ENCODE data around the gene RAB27A.

The RAB27A gene

DNA sequence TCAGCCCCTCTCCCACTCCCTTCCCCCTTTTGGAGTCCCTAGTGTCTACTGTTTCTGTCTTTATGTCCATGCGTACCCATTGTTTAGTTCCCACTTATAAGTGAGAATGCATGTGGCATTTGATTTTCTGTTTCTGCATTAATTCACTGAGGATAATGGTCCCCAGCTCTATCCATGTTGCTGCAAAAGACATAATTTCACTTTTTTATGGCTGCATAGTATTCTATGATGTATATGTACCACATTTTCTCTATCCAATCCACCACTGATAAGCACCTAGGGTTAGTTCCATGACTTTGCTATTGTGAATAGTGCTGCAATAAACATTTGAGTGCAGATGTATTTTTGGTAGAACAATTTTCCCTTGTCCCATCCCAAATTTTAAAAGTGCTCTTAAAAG, 58.7 kb downstream of the RAB27A start:
- ChIA-PET POLR2A (no interaction called here), CTCF (no interaction called here)
- TF ChIP-seq SP1 (IDR thresholded peaks at IDR 0.05), result no peak
- no peak for TF ChIP-seq BHLHE40 (IDR thresholded peaks at IDR 0.05; ENCODE audit: borderline replicate concordance)
- no peak for TF ChIP-seq FOXK2 (IDR thresholded peaks at IDR 0.05)
- TF ChIP-seq, protein P1, sequence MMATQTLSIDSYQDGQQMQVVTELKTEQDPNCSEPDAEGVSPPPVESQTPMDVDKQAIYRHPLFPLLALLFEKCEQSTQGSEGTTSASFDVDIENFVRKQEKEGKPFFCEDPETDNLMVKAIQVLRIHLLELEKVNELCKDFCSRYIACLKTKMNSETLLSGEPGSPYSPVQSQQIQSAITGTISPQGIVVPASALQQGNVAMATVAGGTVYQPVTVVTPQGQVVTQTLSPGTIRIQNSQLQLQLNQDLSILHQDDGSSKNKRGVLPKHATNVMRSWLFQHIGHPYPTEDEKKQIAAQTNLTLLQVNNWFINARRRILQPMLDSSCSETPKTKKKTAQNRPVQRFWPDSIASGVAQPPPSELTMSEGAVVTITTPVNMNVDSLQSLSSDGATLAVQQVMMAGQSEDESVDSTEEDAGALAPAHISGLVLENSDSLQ (IDR thresholded peaks at IDR 0.05), result no peak
- no peak for DNase-seq (ENCODE audit: extremely low spot score)

DNA sequence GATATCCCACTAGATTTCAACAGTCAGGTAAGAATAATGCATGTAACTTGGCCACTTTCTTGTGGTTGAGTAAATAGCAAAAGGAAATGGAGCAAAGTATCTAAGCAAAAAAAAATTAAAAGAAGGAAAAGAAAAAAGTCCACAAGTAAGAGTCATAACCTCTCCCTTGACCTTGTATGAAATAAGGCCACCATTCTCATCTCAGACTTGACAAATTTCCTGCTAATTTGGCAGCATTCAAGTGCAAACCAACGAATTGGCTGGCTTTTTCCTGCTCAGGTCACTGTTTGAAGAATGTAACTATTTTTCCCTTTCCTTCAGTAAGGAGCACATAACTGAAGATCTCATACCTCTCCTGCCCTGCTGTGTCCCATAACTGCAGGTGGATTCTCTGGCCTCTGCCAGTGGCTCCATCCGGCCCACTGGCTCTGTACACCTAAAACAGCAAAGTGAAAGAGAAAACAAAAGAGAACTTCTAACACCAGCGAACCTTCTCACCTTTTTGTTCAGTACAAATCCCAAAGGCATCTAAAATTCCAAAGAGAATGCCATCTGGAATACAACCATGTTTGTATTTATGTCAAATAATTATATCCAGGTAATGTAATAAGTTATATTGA, 59.5 kb downstream of the RAB27A start:
- ChIA-PET POLR2A (no interaction called here), CTCF (interaction anchor here (0.7 kb wide), 1 partner anchor 13 kb away, joined by 3 read pairs; no protein-coding TSS in a partner anchor)
- no peak for TF ChIP-seq FOXK2 (IDR thresholded peaks at IDR 0.05)
- TF ChIP-seq ZNF384 (IDR thresholded peaks at IDR 0.05), result no peak
- no peak for TF ChIP-seq L3MBTL2 (conservative IDR thresholded peaks at IDR 0.05)
- TF ChIP-seq NFRKB (IDR thresholded peaks at IDR 0.05), result no peak
- TF ChIP-seq ELF4 (IDR thresholded peaks at IDR 0.05), result no peak
- DNase-seq (ENCODE audit: extremely low spot score), result no peak

DNA sequence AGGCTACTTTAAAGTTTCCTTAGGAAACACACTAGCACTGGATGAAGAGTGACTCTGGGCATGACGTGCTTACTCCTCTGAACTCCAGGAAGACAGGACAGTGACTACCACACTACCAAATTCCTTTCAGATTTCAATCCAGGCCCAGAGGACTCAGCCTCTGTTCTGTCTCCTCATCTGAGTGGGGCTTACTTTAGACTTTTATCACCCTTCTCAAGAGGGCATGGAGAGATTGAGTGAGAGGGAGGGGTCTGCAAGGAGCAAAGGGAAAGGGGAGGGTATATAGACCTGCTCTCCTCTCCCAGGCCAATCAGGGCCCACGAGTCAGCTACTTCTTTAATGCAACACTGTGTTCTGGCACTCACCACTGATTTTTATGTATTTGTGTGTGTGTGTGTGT, 63.5 kb downstream of the RAB27A start:
- POLR2A ChIA-PET, result no interaction called here
- no peak for TF ChIP-seq CTBP1 (IDR thresholded peaks at IDR 0.05; ENCODE audit: borderline replicate concordance)
- no peak for TF ChIP-seq L3MBTL2 (conservative IDR thresholded peaks at IDR 0.05)
- no peak for TF ChIP-seq HDGF (IDR thresholded peaks at IDR 0.05; ENCODE audit: borderline replicate concordance)
- TF ChIP-seq SUZ12 (IDR thresholded peaks at IDR 0.05), result no peak
- no peak for TF ChIP-seq ARNT (IDR thresholded peaks at IDR 0.05)
- TF ChIP-seq TARDBP (IDR thresholded peaks at IDR 0.05), result no peak
- TF ChIP-seq BHLHE40 (IDR thresholded peaks at IDR 0.05; ENCODE audit: borderline replicate concordance), result no peak
- TF ChIP-seq, protein P1 (IDR thresholded peaks at IDR 0.05), result no peak
- CTCF ChIA-PET, result no interaction called here
- DNase-seq (ENCODE audit: extremely low spot score), result no peak

DNA sequence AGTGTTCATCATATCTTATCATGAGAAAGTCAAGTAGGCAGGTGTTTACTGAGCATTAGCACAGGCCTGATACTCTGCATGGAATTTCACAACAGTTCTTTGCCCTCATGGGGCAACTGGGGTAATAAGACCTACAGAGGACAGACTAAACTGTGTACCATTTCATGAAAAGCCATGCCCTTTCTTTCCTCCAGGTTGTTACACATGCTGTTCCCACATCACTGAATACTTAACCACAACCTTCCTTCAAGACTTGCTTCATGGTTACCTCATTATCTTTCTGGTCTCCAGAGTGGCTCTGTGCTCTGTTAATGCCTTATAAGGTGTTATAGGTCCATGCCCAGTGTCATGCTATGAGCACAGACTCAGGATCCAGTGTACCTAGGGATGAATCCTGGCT, 64.7 kb downstream of the RAB27A start:
- ChIA-PET CTCF (no interaction called here), POLR2A (no interaction called here)
- TF ChIP-seq HDGF (IDR thresholded peaks at IDR 0.05; ENCODE audit: borderline replicate concordance) (no peak), TARDBP (IDR thresholded peaks at IDR 0.05) (no peak), SUZ12 (IDR thresholded peaks at IDR 0.05) (no peak), CTBP1 (IDR thresholded peaks at IDR 0.05; ENCODE audit: borderline replicate concordance) (no peak), BHLHE40 (IDR thresholded peaks at IDR 0.05; ENCODE audit: borderline replicate concordance) (no peak)
- no peak for DNase-seq (ENCODE audit: extremely low spot score)

DNA sequence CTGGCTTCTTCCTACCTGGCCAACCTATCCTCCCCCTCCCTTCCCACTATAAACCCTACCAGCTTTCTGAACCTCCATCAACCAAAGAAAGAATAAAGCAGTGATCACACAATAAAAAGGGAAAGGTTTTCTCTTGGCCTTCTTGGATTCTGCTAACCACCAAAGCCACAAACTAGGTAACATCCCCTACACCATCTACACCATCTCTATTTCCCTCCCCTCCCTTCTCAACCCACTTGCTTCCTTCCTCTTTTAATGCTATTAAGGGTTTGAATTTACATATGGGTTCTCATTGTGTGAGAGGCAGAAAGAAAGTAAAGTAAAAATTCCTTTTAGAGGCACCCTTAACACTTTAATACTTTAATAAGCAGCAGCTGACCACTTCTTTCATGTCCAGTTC, 67.0 kb downstream of the RAB27A start:
- TF ChIP-seq SP1 (IDR thresholded peaks at IDR 0.05) (no peak), BHLHE40 (IDR thresholded peaks at IDR 0.05; ENCODE audit: borderline replicate concordance) (no peak), FOXK2 (IDR thresholded peaks at IDR 0.05) (no peak), ARNT (IDR thresholded peaks at IDR 0.05) (no peak), HDGF (IDR thresholded peaks at IDR 0.05; ENCODE audit: borderline replicate concordance) (no peak)
- TF ChIP-seq, protein P1 (IDR thresholded peaks at IDR 0.05), result no peak
- DNase-seq (ENCODE audit: extremely low spot score), result no peak
- POLR2A ChIA-PET, result no interaction called here
- CTCF ChIA-PET, result no interaction called here

DNA sequence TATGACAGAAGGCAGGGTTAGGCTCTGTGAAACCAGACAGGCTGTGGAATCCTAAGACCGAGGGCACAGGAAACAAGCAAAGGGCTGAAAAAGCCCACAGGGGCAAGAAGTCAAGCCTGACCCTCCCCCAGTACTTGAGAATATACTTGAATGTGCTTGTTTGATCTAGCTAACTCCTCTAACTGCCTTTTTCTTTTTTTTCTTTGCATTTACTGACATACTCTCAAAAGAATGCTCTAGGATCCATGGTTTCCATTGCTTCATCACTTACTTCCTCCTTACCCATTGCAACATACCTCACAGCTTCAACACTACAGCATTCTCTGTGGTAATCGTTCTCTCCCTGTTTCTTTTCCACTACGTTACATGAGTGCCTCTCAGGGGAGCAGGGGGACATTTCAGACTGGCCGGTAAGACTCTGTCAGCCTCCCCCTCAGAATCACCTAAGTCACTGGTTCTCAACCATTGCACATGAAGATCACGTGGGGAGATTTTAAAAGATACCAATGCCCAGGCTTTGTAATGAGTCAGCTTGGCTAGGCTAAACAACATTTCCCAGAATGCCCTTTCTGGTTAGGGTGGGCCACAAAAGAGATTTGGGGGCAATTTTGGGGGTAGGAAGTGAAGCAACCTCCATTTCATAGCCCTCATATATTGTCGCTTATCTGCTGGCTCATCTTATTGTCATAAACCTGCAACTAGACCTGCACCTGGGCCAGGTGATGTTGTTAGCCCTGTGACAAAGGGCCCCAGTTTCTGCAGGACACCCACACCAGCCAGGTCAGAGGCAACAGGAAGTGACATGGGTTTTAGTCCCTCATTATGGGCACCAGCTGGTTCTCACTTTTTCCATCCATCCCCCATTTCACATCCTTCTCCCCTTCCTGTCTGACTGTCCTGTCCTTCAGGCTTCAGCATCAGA, 68.3 kb downstream of the RAB27A start:
- TF ChIP-seq SUZ12 (IDR thresholded peaks at IDR 0.05) (no peak), NFRKB (IDR thresholded peaks at IDR 0.05) (no peak), HDGF (IDR thresholded peaks at IDR 0.05; ENCODE audit: borderline replicate concordance) (no peak), FOXA1 (IDR thresholded peaks at IDR 0.05) (no peak), ARNT (IDR thresholded peaks at IDR 0.05) (no peak), BHLHE40 (IDR thresholded peaks at IDR 0.05; ENCODE audit: borderline replicate concordance) (no peak), TARDBP (IDR thresholded peaks at IDR 0.05) (no peak), ZNF384 (IDR thresholded peaks at IDR 0.05) (no peak), SP1 (IDR thresholded peaks at IDR 0.05) (no peak), ELF4 (IDR thresholded peaks at IDR 0.05) (no peak), FOXM1 (IDR thresholded peaks at IDR 0.05; ENCODE audit: borderline replicate concordance) (no peak)
- DNase-seq (ENCODE audit: extremely low spot score), result no peak
- ChIA-PET POLR2A (no interaction called here), CTCF (interaction anchor here (0.7 kb wide), 1 partner anchor 218 kb away, joined by 3 read pairs; no protein-coding TSS in a partner anchor)

DNA sequence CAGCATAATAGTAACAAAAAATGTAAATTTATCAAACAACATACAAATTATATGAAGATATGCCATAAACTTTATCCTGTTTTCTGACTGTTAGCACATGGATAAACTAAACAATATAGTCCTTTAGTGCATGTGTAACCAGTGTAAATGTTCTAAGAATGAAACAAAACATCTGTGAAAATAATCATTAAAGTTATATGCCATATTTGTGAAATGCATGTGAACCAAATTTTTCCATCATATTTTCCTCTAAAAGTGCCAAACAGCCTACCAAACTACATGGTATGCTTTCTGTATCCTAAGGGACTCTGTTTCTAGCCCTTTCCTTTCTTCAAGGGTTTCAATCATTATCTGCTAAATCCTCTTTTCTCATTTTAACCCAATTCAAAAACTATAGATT, 69.0 kb downstream of the RAB27A start:
- TF ChIP-seq, protein P1 (IDR thresholded peaks at IDR 0.05), result no peak
- TF ChIP-seq CTBP1 (IDR thresholded peaks at IDR 0.05; ENCODE audit: borderline replicate concordance), result no peak
- no peak for TF ChIP-seq BHLHE40 (IDR thresholded peaks at IDR 0.05; ENCODE audit: borderline replicate concordance)
- TF ChIP-seq NFRKB (IDR thresholded peaks at IDR 0.05), result no peak
- no peak for TF ChIP-seq FOXA1 (IDR thresholded peaks at IDR 0.05)
- no peak for TF ChIP-seq ZNF384 (IDR thresholded peaks at IDR 0.05)
- no peak for TF ChIP-seq FOXM1 (IDR thresholded peaks at IDR 0.05; ENCODE audit: borderline replicate concordance)
- no peak for TF ChIP-seq L3MBTL2 (conservative IDR thresholded peaks at IDR 0.05)
- TF ChIP-seq SP1 (IDR thresholded peaks at IDR 0.05), result no peak
- no peak for TF ChIP-seq ELF4 (IDR thresholded peaks at IDR 0.05)
- no peak for TF ChIP-seq HDGF (IDR thresholded peaks at IDR 0.05; ENCODE audit: borderline replicate concordance)
- TF ChIP-seq ARNT (IDR thresholded peaks at IDR 0.05), result no peak
- no peak for TF ChIP-seq TARDBP (IDR thresholded peaks at IDR 0.05)
- no peak for TF ChIP-seq FOXK2 (IDR thresholded peaks at IDR 0.05)
- no peak for TF ChIP-seq LEF1 (IDR thresholded peaks at IDR 0.05; ENCODE audit: borderline replicate concordance)
- TF ChIP-seq SUZ12 (IDR thresholded peaks at IDR 0.05), result no peak
- ChIA-PET POLR2A (no interaction called here), CTCF (no interaction called here)
- DNase-seq (ENCODE audit: extremely low spot score), result no peak
